UCSD-AML1 (cell line): ENCODE measurements around the gene ADAMTSL2.

Source experiments
- DNase-seq: peaks from one replicate; lab custom pipeline; 2025; ENCODE audit not compliant: unreplicated experiment; lab: John Stamatoyannopoulos, UW

The ADAMTSL2 gene

DNA sequence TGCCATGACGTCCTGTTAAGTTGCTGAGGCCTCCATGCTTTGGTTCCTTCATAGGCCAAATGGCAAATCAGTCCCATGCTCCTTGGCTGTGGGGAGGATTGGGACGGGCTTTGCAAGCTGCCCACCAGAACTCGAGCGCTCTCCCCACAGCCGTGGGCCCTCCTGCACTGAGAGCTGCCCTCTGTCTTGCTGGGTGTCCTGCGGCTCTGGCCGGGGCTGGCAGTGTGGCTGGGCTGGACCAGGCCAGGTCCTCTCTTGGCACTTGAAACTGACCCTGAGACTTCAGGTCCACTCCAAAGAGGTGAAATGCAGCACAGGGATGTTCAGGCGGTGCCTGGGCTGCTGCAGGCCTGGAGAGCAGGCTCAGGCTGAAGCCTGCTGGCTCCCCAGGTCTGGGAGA, 16.8 kb upstream of the ADAMTSL2 start:
- DNase-seq: no peak

DNA sequence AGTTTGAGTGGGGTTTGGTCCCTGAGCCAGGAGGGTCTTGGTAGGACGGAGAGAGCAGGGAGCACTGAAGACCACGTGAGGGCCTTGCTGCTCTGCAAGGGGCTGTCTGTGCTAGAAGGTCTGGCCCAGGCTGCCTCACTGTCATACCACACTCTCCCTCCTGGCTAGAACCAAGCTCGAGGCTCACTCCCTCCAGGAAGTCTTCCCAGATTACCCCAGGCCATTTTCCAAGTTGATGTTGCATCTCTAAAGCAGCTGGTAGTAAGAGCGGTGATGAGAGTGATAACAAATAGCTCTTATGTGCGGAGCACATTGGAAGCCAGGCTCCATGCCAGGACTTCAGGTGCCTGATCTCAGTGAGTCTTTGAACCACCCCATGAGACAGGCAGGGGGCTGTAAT, 16.3 kb upstream of the ADAMTSL2 start:
- no peak for DNase-seq

DNA sequence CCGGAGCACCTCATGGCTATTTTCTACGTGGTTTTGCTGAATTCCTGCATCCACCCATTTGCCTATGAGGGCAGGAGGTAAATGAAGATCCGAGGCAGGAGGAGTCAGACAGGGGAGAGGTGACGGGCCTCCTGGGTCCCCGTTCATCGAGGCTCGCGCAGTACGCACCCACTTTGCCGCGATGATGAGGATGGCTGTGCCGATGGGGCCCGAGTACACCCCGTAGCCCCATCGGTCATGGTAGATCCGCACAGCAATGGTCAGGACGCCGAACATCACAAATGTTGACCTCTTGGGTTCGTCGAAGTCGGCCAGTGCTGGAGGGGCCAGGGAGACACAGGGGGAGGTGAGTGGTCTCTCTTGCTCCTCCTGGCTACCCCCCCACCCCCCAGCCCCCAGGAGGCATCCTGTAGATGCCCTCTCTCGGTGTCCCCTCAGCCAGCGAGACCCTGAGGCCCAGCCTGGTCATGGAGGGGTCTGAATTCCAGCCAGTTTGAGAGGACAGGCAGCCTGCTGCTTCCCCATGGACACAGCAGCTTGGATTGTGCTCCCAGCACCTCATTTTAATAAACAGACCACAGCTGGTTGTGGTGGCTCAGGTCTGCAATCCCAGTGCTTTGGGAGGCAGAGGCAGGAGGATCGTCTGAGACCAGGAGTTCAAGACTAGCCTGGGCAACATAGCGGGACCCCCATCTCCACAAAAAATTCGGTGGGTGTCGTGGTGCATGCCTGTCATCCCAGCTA, 15.6 kb upstream of the ADAMTSL2 start:
- DNase-seq: no peak

DNA sequence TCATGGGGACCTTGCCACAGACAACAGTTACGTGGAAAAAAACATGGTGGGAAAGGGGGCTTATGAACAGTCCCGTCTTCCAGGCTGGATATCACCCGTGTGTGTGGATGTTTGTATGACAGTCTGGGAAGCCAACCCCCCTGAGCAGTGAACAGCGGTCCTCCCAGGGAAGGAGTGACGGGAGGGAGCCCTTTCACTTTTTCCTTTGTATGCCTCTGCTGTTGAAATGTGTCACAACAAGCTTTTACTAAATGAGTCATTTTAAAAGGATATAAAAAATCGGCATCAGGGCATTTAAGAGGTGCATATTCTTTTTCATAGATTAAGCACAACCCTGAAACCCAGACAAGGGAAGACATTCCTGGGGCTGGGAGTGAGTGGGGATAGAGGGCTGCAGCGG, 14.8 kb upstream of the ADAMTSL2 start:
- no peak for DNase-seq

DNA sequence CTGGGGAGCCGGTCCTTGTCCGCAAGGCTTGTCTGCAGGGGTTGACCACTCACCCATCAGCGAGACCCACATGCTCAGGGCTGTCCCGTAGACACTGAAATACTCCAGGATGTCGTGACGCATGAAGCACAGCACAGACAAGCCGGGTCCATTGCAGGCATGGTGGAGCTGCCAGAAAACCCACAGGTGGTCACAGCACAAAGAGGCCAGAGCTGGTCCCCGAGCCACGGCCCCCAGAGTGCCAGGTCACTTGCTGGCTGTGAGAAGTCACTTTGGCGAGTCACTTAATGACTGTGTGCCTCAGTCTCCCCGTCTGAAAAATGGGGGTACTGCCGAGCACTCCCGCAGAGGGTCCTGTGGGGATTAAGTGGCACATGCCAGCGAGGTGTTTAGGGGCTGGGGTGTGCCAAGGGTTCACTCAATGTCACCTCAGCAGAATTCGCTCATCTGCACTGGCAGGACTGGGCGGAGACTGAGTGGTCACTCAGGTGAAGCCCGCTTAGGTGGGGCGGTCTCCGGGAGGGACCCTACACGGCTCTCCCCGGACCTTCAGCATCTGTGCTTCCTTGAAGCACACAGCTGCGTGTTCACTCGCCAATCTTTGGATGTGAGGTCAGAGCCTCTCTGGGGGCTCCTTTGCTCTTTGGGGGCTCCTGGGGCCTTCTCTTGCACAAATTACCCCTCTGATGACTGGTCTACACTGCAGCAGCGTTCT, 14.2 kb upstream of the ADAMTSL2 start:
- no peak for DNase-seq

DNA sequence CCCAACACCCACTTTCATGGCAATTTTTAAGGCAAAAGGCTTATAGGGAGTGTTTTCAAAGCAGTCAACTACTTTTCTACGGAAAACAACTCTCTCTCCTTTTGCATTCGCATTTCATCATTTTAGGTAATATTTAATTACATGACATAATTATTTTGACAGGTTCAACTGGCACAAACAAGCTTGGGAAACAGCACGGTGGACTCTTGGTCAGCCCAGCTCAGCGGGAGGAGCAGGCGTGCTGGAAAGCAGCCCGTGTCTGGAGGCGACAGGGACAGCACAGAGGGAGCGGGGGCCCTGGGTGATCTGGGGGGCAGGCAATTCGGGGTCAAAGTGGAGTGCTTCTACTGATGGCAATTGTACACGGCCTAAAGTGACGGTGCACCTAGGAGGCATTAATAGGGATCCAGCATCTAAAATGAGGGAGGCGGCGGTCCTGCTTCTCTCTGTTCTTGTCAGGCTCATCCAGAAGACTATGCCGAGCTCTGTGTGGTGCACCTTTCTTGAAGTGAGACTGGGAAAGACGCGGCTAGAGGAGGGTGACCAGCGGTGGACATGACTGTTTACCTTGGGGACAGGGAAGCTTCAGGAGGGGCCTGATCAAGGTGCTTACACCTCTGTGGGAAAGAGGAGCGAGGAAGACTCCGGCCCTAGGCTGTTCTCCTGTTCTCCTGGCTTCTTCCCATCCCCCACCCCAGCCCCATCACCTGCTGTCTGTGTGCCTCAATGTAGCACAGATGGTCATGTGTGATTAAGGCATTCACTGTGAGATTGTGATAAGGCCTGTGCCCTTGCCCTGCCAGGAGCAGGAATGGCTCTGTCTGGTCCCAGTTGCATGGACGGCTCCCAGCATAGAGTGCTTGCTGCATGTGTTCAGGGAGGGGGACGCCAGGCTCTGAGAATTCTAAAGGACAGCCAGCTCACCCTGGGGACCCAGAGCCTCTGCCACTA, 13.1 kb upstream of the ADAMTSL2 start:
- no peak for DNase-seq

DNA sequence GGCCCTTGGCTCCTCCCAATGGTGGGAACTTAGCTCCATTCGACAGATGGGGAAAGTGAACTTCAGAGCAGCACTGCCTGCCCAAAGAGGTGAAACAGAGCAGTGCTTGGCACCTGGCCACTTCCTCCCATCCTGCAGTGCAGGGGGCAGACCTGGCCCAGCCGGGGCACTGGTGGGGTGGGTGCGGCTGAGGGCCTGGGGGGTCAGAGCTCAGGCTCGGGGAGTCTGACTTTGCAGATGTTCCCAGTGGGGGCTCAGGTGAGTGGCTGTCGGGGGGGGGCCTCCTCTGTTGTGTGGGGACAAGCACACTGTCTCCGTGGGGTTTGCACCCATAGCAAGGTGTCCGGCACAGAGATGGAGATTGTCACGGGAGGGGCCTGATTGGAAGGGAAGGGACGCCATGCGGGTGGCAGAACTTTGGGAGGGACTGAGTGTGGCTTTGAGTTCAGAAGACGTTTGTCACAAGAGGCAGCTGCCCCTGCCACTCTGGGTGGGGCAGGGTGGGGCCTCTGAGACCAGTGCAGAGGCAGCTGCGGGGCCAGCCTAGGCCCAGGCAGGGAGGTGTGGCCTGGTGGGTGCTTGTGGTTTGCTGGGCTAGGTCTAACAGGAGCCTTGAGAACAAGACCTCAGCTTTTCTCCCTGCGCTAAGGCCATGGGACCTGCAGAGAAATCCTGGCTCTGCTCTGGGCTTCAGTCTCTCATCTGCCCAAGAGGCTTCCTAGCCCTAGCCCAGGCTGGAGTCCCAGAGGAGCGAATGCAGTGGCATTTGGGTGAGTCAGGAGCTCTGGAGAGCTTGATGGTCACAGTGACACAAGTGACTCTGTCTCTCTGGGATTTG, 12.2 kb upstream of the ADAMTSL2 start:
- DNase-seq: no peak

DNA sequence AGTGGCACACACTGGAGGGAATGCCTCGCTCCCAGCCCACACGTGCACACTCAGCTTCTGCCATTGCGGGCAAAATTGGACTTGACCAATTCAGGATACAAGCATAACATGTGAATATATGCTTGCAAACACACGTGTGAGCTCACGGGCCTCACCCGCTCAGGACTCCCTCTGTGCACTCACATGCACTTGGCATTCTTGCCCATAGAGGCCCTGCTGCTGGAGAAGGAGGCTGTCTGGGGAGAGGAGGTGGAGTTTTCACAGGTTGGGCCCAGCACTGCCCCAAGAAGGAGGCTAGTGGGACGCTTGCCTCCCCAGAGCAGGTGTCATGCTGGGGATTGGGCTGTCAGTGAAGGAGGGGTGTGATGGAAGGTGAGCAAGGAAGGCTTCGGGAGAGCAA, 11.4 kb upstream of the ADAMTSL2 start:
- DNase-seq: no peak

DNA sequence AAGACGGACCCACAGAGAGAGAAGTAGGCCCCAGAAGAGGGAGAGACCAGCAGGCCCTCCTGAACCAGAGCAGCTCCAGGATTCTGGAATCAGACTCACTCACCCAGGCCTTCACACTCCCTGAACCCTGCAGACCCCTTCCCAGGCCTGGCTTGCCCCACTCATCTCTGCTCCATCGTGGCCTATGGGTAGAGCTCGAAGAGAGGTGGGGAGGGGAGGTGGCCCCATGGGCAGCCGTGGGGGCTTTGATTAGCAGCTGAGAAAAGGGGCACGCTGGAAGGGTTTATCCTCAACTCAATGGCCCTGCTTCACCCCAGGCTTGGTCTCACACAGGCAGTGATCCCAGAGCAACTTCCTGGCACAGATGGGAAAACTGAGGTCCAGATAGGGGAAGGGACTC, 10.4 kb upstream of the ADAMTSL2 start:
- DNase-seq: no peak

DNA sequence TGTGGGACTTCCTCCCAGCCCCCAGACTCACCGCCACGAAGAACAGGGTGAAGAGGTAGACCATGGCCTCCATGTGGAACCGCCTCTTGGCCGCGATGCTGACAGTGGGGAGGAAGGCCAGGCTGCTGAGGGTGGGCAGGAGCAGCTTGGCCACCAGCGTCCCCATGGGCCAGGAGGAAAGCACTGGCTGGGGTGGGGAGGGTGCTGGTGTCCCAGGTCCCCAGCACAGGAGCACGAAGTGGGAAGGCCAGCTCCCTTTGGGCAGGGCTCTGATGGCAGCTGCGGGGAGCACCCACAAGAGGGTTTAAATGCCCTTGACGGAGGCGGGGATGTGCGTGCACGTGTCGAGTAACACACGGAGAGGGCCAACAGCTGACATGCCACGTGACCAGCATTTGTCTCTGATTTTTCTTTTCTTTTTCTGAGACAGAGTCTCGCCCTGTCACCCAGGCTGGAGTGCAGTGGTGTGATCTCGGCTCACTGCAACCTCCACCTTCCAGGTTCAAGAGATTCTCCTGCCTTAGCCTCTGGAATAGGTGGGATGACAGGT, 9.8 kb upstream of the ADAMTSL2 start, which contains the start of gene MYMK:
Gene MYMK (minus strand): TSS at position 281 of the 550 bp plus-strand sequence. CDS start 115 bp downstream, at position 166.
- no peak for DNase-seq

DNA sequence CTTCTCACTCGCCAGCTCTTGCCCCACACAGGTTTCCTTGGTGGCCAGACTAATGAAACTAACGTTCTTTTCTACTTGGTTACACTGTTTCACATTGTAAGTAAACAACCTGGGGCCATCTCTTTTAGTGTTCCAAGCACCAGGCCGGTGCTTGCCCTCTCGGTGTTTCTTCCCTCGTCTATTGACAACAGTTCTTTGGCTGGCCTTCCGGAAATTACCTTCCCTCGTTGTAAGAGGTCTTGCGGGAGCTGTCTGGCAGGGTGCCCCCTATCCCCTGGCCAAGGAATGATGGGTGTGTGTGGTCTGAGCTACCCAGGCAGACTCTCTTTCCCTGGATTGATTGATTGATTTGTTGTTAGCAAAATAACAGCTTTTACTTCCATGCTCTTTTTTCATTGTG, 8.8 kb upstream of the ADAMTSL2 start:
- no peak for DNase-seq

DNA sequence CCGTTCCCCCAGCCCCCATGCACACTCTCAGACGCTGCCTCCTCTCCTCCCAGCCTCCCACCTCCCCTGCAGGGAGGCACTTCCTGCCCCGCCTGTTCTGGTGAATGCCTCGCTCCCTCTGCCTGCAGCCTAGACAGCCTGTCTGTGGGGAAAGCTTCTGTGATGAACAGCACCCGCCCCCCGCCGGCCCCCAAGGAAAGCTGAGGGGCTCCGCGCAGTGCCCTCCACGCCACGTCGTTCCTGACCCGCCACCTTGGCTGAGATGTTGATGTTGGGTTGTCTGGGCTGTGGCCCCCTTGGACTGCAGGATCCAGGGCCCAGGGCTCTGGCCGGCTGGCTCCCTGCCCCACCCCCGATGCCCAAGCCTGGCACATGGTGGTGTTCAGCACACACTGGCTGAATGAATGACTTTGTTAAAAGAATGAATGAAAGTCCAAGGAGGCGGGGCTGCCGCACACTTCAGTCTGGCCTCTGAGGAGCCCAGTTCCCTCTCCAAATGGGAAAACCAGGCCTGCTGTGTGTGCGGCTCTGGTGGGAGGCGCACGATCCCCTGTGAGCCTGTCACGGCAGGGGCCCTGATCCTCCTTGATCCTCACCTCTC, 7.7 kb upstream of the ADAMTSL2 start:
- DNase-seq: peak; percentile 34

DNA sequence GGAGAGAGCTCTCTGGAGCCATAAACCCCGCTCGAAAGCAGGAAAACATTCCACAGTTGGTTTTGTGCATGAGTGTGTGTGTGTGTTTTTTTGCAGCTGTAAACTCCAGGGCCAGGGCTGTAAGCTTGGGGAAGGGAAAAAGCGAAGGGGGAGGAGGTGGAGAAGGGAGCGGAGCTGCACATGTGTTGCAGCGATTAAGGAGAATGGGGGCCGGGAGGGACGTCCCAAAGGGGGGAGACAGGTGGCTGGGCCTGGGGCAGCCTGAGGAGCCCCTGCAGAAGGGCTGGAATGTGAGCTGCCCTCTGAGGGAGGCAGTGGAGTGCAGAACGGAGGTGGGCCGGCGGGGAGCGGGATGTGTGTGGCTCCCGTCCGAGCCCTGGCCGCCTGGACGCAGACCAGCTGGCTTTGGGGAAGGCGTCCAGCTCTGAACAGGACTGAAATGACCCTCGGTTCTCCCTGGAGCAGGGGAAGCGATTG, 7.0 kb upstream of the ADAMTSL2 start:
- DNase-seq: no peak

DNA sequence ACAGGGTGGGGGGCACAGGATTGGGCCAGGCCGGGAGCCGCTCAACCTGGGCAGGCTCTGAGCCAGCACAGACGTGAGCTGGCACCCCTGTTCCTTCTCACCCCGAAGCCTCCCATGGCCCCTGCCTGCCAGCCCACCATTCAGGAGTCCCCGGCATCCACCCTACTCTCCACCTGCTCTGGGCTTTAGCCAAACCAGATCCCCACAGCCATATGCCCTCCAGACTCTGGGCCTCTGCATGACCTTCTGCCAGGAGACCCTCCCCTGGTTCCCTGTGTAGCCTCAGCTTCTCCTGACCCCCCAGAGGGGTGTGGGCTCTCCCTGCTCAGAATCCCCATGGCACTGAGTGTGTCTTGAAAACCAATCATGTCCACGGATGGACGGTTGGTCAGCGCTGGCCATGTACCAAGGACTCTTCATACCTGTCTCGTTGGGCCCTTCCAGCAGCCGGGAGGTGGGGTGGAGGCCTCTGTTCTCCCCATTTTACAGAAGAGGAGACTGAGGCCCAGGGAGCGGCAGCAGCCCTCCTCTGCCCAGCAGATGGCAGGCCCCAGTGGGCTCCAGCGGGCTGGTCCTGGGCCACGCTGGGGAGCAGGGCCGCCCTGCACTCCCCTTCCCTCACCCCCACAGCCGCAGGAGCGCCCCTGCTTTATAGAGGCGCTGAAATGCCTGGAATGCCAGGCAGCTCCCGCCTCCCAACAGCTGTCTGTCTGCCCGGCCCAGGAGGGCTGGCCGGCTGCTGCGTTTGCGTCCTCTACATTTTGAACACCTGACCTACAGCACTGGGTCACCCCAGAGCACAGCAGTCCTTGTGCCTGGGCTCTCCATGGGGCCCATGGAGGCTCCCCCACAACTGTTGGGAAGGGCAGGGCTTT, 6.3 kb upstream of the ADAMTSL2 start:
- DNase-seq: no peak

DNA sequence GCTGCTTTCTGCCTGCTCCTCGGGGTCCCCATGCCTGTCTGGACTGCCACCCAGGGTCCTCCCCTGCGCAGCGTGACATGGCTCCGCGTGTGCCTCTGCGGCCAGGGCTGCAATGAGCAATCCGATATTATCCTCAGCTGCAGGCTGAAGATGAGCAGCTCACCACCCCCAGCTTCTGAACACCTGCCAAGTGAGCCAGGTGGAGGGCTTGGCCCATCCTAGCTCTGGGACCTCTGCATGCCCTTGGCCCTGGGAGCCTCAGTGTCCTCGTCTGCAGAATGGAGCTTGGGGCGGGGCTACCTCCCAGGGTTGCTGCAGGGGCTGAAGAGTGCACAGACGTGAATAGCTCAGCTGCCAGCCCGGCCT, 5.6 kb upstream of the ADAMTSL2 start:
- no peak for DNase-seq

DNA sequence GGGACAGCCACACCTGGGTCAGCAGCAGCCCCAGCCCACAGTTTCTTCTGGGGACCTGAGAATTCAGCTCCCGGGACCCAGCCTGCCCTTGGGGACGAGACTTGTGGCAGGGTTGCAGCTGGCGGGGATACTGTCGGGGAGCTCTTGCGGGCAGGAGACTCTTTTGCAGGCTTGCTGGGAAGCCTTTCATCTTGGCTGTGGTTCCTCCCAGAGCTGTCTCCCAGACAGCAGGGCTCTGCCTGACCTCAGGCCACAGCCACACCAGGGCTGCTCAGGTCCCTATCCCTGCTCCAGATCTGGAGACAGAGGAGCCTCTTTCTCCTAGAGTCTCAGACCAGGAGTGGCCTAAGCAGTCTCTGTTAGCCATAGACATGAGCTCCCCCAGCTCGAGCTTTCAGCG, 5.0 kb upstream of the ADAMTSL2 start:
- DNase-seq: no peak

DNA sequence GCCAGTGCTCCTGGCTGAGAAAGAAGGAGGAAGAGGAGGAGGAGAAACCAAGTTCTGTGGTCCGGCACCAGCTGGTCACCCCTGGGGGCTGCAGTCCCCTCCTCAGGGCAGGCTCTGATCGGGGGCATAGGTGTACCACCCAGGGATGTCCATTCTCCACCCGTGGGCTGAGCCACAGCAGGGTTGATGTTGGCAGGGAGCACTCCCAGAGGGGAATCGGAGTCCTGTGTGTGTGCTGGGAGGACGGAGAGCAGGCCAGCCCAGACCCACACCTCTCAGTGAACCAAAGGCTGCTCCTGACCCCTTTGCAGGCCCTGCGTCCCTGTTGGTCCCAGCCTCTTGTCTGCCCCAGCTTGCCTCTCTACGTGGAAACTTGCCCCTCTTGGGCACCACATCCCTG, 4.6 kb upstream of the ADAMTSL2 start:
- no peak for DNase-seq

DNA sequence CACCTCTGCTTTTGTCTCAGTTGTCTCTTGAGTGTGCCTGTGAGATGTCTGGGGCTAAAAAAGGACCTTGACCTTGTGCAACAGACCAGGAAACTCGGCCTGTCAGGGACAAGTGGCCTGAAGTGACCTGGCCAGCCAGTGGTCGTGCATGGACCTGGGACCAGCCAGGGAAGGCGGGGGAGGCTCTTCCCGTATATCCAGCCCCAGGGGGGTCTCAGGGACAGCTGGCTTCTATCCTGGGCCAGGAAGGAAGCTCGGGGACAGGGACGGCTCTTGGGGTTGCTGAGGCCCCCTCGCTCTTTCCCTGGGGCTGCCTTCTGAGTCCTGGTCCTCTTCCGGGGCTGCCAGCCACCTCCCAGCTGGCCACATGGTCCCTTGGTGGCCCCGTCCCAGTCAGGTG, 3.2 kb upstream of the ADAMTSL2 start:
- no peak for DNase-seq
